ENCODE measurements around the gene TENM3. TPM values are rescaled to one million over a fixed set of nuclear protein-coding genes. Genes with fewer than 3 reads are reported as not detected.

The TENM3 gene
- total RNA-seq, 1 experiment from 2014 or later: not detected

- Histone ChIP-seq H3K79me2 (ENCODE audit: low read depth) (no peaks in the 10 kb centered on the region), H3K4me3 (no peak overlapping the region), H3K9me2 (ENCODE audit: insufficient read depth) (no peaks in the 10 kb centered on the region), H2AFZ (no peak overlapping the region), H3K9me3 (ENCODE audit: insufficient read depth, low read depth) (no peaks in the 10 kb centered on the region), H3K4me2 (no peak overlapping the region), H4K20me1 (ENCODE audit: insufficient read depth) (no peaks in the 10 kb centered on the region; the same call in 1 of the 2 replicates), H3K36me3 (ENCODE audit: low read depth) (no peaks in the 10 kb centered on the region), H3K27me3 (ENCODE audit: insufficient read depth, low read depth) (peaks cover 23% of the 10 kb centered on the region; the same call in 1 of the 2 replicates), H3K4me1 (replicated peaks; ENCODE audit: insufficient read depth) (no peaks in the 10 kb centered on the region), H3K27ac (no peak overlapping the region), H3F3A (ENCODE audit: insufficient read depth, low read depth) (no peaks in the 10 kb centered on the region)
- POLR2A ChIA-PET (ENCODE audit: unreplicated experiment): no interaction called here
- no TSS peak for BruUV-seq (replicated peaks)
- TF ChIP-seq EZH2 (IDR thresholded peaks at IDR 0.05; ENCODE audit: low read depth) (no peak), CTCF (conservative IDR thresholded peaks at IDR 0.05) (no peak)
- DNase-seq: no peak
- intact Hi-C loops (cut with micrococcal nuclease; ENCODE audit: unreplicated experiment): no loop called here
- CTCF ChIA-PET: no interaction called here
Observed at GRCh38 chr4:182207830-182208396, 35.3 kb upstream of the TENM3 start.

GRCh38 chr4:182208526-182209050 is 34.6 kb upstream of the TENM3 start:
- no peaks in the 10 kb centered on the region for H3K9me3 ChIP-seq (ENCODE audit: insufficient read depth, low read depth)
- TF ChIP-seq EZH2 (IDR thresholded peaks at IDR 0.05; ENCODE audit: low read depth) (no peak), CTCF (conservative IDR thresholded peaks at IDR 0.05) (no peak)
- no peaks in the 10 kb centered on the region for H3K36me3 ChIP-seq (ENCODE audit: low read depth)
- H3K4me1 ChIP-seq (replicated peaks; ENCODE audit: insufficient read depth): no peaks in the 10 kb centered on the region
- no peak overlapping the region for H3K4me3 ChIP-seq
- BruUV-seq (replicated peaks): no TSS peak
- H4K20me1 ChIP-seq (ENCODE audit: insufficient read depth): no peaks in the 10 kb centered on the region; the same call in 1 of the 2 replicates
- H3K27me3 ChIP-seq (ENCODE audit: insufficient read depth, low read depth): peaks cover 24% of the 10 kb centered on the region; the same call in 1 of the 2 replicates
- no peak for DNase-seq
- ChIA-PET CTCF (no interaction called here), POLR2A (ENCODE audit: unreplicated experiment) (no interaction called here)
- intact Hi-C loops (cut with micrococcal nuclease; ENCODE audit: unreplicated experiment): no loop called here
- no peaks in the 10 kb centered on the region for H3F3A ChIP-seq (ENCODE audit: insufficient read depth, low read depth)
- no peak overlapping the region for H3K4me2 ChIP-seq
- no peaks in the 10 kb centered on the region for H3K79me2 ChIP-seq (ENCODE audit: low read depth)
- no peak overlapping the region for H2AFZ ChIP-seq
- no peaks in the 10 kb centered on the region for H3K9me2 ChIP-seq (ENCODE audit: insufficient read depth)
- no peak overlapping the region for H3K27ac ChIP-seq

- no peaks in the 10 kb centered on the region for H3K4me1 ChIP-seq (replicated peaks; ENCODE audit: insufficient read depth)
- no peak overlapping the region for H3K4me3 ChIP-seq
- no peaks in the 10 kb centered on the region for H3K36me3 ChIP-seq (ENCODE audit: low read depth)
- ChIA-PET POLR2A (ENCODE audit: unreplicated experiment) (no interaction called here), CTCF (no interaction called here)
- H3K4me2 ChIP-seq: no peak overlapping the region
- TF ChIP-seq CTCF (conservative IDR thresholded peaks at IDR 0.05): no peak
- TF ChIP-seq EZH2 (IDR thresholded peaks at IDR 0.05; ENCODE audit: low read depth): no peak
- H3F3A ChIP-seq (ENCODE audit: insufficient read depth, low read depth): no peaks in the 10 kb centered on the region
- H3K79me2 ChIP-seq (ENCODE audit: low read depth): no peaks in the 10 kb centered on the region
- no peak overlapping the region for H3K27ac ChIP-seq
- H2AFZ ChIP-seq: no peak overlapping the region
- BruUV-seq (replicated peaks): no TSS peak
- no peaks in the 10 kb centered on the region for H3K9me3 ChIP-seq (ENCODE audit: insufficient read depth, low read depth)
- H3K9me2 ChIP-seq (ENCODE audit: insufficient read depth): no peaks in the 10 kb centered on the region
- intact Hi-C loops (cut with micrococcal nuclease; ENCODE audit: unreplicated experiment): no loop called here
- peaks cover 11% of the 10 kb centered on the region; the same call in 1 of the 2 replicates for H3K27me3 ChIP-seq (ENCODE audit: insufficient read depth, low read depth)
- no peak for DNase-seq
- H4K20me1 ChIP-seq (ENCODE audit: insufficient read depth): no peaks in the 10 kb centered on the region
Observed at GRCh38 chr4:182212211-182212761, 30.9 kb upstream of the TENM3 start.
